ENCODE data around the gene ZWILCH. TPM values are rescaled to one million over a fixed set of nuclear protein-coding genes. Genes with fewer than 3 reads are reported as not detected.
A peak's percentile ranks its signal among the peaks of the same experiment; 100 is the strongest.
"Not testable (repeated sequence)": the region's sequence is repeated elsewhere in the genome, so short reads cannot be mapped to it uniquely, and the experiment has no call there.

Gene ZWILCH
- total RNA-seq, 1 donor from 2014 or later: 2.5 TPM

DNA sequence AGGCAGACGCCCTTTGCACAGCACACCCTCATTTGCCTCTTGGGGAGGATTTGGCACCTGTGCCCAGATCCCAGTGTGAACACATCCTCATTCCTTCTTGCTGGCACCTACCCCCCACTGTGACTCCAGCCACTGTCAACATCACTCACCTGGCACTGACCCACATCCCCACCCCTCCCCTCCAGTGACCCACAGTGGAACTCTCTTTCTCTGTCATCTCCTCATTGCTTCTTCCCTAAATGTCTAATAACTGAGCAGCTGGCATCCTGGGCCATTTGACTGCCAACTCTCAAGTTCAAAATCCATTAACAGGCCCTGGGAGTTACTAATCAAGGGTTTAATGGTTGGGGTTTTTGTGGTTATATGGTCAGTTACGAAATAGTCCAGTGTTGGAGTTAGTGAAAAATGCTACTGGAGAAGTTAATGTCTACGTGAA is 22.0 kb upstream of the ZWILCH start:
- ATAC-seq (ENCODE audit: poor library complexity): peak; percentile 69
- intact Hi-C loops (cut with DNase I): no loop called here
- no peak for DNase-seq

GRCh38 chr15:66484539-66485112 is 20.5 kb upstream of the ZWILCH start:
- intact Hi-C loops (cut with DNase I): no loop called here
- no peak for ATAC-seq (ENCODE audit: poor library complexity)

DNA sequence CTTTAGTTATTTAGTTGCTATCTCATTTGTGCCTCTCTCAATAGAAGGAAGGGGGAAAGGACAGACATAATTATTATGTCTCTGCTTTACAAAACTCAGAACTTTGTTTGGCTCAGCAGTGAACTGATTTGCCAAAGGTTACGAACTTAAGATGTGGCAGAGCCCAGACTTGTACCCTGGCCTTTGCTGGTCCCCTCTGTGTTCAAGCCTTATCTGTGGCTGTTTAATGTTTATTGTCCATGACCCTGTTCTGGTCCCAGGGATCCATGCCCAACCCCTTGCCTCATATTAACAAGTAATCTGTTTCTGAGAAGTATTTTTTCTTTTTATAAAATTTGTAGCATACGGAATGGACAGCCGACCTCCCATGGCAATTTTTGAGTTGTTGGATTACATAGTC is 18.2 kb upstream of the ZWILCH start:
- DNase-seq (no peak), ATAC-seq (ENCODE audit: poor library complexity) (no peak)
- intact Hi-C loops (cut with DNase I): no loop called here

More at GRCh38 chr15:66484539-66485112, 20.5 kb upstream of the ZWILCH start:
- no peak for DNase-seq

DNA sequence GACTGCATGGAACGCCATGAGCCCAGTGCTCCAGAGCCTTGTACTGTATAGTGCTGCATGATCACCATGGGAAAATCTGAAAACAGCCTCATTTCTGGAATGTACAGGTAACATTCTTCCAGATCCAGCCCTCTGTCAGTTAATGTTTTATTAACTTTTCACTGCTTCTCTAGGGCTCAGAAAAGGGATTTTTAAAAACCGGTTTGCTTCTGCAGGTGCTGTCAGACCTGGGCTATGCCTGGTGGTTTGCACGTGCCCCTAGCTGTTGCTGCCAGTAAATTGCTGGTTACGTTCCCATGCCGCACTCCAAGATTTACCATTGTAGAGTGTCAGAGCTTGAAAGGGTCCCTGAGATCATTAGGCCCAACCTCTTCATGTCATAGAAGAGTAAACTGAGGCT is 16.6 kb upstream of the ZWILCH start:
- intact Hi-C loops (cut with DNase I): no loop called here
- ATAC-seq (ENCODE audit: poor library complexity) (no peak), DNase-seq (no peak)

DNA sequence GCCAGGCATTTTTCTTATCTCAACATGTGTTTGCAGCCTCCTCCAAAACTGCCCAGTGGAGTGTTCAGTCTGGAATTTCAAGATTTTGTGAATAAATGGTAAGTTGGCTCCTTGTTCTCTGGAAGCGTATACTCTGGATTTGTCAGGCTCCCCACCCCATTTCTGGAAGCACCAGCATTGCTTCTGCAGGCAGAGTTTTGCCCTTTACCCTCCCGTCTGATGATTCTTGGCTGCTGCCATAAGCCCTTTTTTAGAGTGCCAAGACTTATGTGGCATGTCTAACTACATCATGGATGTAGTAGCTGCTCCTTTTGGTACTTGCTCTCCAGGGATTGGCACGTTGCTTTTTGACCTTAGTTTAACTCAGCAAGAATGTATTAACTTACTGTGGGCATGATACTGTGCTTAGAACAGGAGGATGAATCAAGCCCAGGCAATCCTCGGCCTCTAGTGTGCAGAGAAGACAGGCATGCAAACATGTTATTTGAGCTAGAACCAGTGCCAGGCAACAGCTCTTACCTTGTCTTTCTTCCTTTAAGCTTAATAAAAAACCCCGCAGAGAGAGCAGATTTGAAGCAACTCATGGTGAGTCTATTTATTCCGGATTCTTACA is 15.8 kb upstream of the ZWILCH start:
- DNase-seq: no peak
- no peak for ATAC-seq (ENCODE audit: poor library complexity)
- intact Hi-C loops (cut with DNase I): no loop called here

DNA sequence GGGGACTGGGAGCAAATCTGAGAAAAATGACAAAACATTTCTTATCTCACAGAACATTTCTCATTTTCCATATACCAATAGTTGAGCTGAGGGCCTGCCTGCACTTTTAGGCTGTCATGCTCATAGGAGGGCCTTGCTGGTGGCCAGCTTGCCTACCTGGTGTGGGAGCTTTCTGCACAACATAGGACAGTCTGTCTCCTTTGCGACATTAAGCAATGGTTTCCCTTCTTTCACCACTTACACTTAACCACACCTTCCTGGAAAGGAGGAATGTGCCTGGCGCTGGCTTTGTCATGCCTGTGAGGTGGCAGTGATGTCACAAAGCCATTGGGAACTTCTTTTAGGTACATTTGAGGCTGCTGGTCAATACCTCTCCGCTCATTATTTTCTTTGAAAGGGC is 13.3 kb upstream of the ZWILCH start:
- intact Hi-C loops (cut with DNase I): no loop called here
- no peak for ATAC-seq (ENCODE audit: poor library complexity)
- DNase-seq: no peak

DNA sequence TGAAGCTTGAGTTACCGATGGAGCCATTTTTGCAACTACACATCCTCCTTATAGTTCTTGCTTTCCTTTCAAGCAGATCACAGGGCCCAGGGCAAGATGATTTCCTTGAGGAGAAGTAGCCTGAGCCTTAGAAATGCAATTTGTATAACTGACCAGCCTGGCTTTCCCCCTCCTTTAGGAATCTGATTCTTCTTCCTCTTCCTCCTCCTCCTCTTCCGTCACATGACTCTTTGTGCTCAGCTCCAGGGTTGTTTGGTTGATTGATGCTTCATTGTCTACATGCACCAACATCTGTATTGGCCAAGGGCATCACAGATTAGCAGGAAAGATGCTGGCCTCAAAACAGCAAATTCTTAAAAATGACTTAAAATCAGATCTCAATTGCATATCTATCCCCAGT is 10.9 kb upstream of the ZWILCH start:
- ATAC-seq (ENCODE audit: poor library complexity) (no peak), DNase-seq (no peak)
- intact Hi-C loops (cut with DNase I): no loop called here

DNA sequence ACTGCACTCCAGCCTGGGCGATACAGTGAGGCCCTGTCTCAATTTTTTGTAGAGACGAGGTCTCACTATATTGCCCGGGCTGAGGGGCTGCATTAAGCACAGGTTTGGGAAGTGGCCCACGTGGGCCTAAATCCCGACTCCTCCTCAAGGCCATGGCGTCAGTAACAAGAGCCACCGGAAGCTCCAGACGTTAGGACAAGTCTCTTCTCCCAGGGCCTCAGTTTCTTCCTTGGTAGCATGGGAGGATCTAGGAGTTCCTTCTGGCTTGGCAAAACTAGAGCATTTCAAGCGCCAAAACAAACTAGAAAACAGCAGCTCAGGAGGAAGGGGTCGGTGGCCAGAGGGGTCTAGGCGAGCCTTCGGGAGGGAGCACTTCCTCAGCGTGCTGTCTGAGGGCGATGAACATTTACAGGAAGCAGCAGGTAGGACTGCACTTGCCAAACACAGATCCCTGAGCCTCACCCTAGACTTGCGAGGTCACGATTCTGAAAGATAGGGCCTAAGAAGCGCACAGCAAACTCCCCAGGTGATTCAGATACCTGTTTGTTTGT is 8.1 kb upstream of the ZWILCH start:
- intact Hi-C loops (cut with DNase I): no loop called here
- ATAC-seq (ENCODE audit: poor library complexity): peak; percentile 16
- no peak for DNase-seq

GRCh38 chr15:66497502-66498455 is 7.3 kb upstream of the ZWILCH start, which contains the start of gene SNAPC5:
TSS of gene SNAPC5 (minus strand) at chr15:66497762. CDS start at chr15:66497731, 31 bp downstream.
- ATAC-seq (ENCODE audit: poor library complexity) (peak; percentile 98), DNase-seq (peak; percentile 99)
- intact Hi-C loops (cut with DNase I): loop anchor here (2.0 kb wide), 1 partner anchor 111 kb away; the partner anchor contains the start of gene MAP2K1

- no peak for DNase-seq
- intact Hi-C loops (cut with DNase I): loop anchor here (2.0 kb wide), 1 partner anchor 112 kb away; the partner anchor contains the start of gene MAP2K1
- ATAC-seq (ENCODE audit: poor library complexity): no peak
Measured at GRCh38 chr15:66498501-66499386, 6.4 kb upstream of the ZWILCH start.

DNA sequence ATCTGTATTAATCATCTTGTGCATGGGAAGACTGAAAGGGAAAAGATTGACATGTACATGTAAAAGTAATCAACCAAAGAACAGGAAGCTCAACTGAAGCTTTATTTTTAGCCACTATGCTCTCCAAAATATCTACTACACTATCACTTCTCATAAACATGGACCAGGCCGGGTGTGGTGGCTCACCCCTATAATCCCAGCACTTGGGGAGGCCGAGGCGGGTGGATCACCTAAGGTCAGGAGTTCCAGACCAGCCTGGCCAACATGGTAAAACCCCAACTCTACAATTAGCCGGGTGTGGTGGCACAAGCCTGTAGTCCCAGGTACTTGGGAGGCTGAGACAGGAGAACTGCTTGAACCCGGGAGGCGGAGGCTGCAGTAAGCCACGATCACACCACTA is 4.8 kb upstream of the ZWILCH start:
- intact Hi-C loops (cut with DNase I); ATAC-seq (ENCODE audit: poor library complexity); DNase-seq: not testable (repeated sequence)

DNA sequence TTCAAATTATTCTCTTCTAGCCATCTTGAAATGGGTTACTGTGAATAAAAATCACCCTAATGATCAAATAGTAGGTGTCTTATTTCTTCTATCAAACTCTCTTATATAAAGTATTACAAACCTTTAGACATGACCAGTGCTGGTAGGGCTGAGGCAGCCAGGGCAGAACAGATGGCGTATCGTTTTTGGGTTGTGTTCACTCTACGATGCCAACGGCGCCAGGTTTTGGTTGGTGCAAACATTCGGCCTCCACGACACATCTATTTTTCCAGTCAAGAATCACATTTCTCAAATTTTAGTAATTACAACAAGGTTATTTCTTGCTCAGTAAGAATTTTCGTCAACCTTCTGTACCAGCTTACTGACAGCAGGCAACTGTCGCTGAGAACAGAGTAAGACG is 2.6 kb upstream of the ZWILCH start:
- DNase-seq (no peak), ATAC-seq (ENCODE audit: poor library complexity) (no peak)
- intact Hi-C loops (cut with DNase I): no loop called here

DNA sequence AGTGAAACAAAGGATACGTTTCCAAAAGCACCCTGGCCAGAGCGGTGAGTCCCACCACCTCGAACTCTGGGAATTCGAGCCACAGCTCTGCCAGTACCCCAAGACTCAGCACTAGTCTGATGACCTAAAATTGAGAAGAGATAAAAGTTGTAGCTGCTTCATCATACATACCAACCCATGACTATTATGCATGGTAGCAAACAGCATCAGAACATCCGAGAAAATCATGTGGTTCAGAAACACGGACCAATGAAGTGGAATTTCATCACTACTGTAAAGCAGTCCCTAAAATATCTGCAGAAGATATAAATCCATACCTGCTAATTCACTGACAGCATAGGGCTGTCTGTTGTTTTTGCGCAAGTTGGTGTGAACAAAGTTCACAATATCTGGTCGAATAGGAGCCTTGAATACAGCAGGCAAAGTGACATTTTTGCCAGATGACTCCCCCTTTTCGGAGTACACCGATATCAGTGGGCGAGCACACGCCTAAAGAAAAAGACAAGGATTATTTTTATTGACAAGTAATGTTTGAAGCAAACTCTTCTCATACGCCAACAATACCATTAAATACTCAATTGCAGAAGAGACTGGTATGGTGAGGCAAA is 2.0 kb upstream of the ZWILCH start:
- DNase-seq; ATAC-seq (ENCODE audit: poor library complexity); intact Hi-C loops (cut with DNase I): not testable (repeated sequence)

DNA sequence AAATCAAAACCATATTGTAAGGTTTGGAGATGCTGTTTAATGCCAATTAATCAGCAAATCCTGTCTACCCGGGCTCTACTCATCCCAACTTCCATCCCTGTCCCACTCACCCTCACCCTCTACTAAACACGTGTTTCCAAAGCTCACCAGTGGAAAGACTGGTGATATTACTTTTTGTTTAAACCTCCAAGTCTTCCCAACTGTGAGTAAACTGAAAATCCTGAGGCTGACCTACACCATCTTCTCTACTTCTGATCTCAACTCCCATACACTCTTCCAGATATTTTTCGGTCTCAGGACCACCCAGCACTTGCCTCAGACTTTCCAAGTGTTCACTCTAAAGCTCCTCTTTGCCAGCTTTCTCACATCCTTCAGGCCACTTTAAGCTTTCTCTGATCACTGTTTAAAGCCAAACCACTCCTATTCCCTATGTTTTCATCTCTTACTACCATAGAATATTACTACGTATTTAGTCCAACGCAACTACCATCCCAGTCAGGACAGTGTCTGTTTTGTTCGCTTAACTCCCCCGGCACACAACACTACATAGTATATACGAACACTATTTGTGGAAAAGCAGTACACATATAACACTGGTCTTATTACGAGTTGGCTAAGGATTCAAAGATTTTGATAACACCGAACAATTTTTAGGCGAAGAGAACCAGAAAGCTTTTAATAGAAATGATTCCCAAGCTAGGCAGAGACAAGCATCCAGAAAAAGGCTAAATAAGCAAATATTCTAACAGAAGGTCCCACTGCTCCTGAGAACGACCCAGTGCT is 1.2 kb upstream of the ZWILCH start:
- DNase-seq (no peak), ATAC-seq (ENCODE audit: poor library complexity) (no peak)
- intact Hi-C loops (cut with DNase I): no loop called here

GRCh38 chr15:66505430-66505811 is 295 bp downstream of the ZWILCH start:
- DNase-seq: no peak
- intact Hi-C loops (cut with DNase I): no loop called here
- ATAC-seq (ENCODE audit: poor library complexity): no peak

DNA sequence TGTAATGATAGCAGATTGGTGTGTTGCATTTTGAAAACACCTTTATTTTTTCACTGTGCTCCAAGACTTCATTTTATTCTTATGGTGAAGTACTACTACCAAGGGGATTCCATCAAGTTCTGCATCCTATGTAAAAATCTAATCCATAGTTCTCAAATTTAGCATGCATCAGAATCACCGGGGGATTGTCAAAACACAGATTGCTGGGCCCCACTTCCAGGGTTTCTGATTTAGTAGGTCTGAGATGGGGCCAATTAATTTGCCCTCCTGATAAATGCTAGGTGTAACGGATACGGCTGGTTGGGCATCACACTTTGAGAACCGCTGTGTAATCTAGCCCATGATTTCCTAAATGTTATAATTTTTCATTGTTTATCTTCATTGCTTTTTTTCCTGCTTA is 692 bp downstream of the ZWILCH start:
- no peak for DNase-seq

GRCh38 chr15:66508293-66508883 is 3.3 kb downstream of the ZWILCH start:
- intact Hi-C loops (cut with DNase I): no loop called here
- DNase-seq (no peak), ATAC-seq (ENCODE audit: poor library complexity) (no peak)

More for the DNA sequence above, 692 bp downstream of the ZWILCH start:
- intact Hi-C loops (cut with DNase I): no loop called here
- ATAC-seq (ENCODE audit: poor library complexity): no peak
